HG03039 (cell line): ENCODE measurements around the gene MAPK11.

Experiments used
- ATAC-seq: cut with Tn5 transposase; IDR thresholded peaks from one replicate; pipeline ENCODE4 v1.9.1; 2021; ENCODE audit warnings: mild to moderate bottlenecking, moderate library complexity; ENCODE audit not compliant: unreplicated experiment

MAPK11 gene

GRCh38 chr22:50269970-50270665, at the start of gene MAPK11:
Gene MAPK11 (minus strand): TSS chr22:50270380. CDS start chr22:50270292, 88 bp downstream.
- no peak for ATAC-seq

- no peak for ATAC-seq
Measured at GRCh38 chr22:50319503-50319951, 49.3 kb upstream of the MAPK11 start.

- no peak for ATAC-seq
Measured at GRCh38 chr22:50318698-50319411, 48.7 kb upstream of the MAPK11 start.

- no peak for ATAC-seq
Measured at GRCh38 chr22:50318356-50318697, 48.1 kb upstream of the MAPK11 start.

GRCh38 chr22:50317674-50318073, 47.5 kb upstream of the MAPK11 start:
- no peak for ATAC-seq

- no peak for ATAC-seq
Measured at GRCh38 chr22:50317178-50317577, 47.0 kb upstream of the MAPK11 start.

GRCh38 chr22:50316114-50317065, 46.2 kb upstream of the MAPK11 start:
- no peak for ATAC-seq

- ATAC-seq, result no peak
Measured at GRCh38 chr22:50315289-50316113, 45.3 kb upstream of the MAPK11 start.

GRCh38 chr22:50314455-50315288, 44.5 kb upstream of the MAPK11 start:
- no peak for ATAC-seq

- ATAC-seq, result no peak
Measured at GRCh38 chr22:50314081-50314454, 43.9 kb upstream of the MAPK11 start.

GRCh38 chr22:50313600-50313999, 43.4 kb upstream of the MAPK11 start:
- no peak for ATAC-seq

- no peak for ATAC-seq
Measured at GRCh38 chr22:50313021-50313420, 42.8 kb upstream of the MAPK11 start.

- ATAC-seq, result no peak
Measured at GRCh38 chr22:50312371-50312770, 42.2 kb upstream of the MAPK11 start.

- ATAC-seq, result no peak
Measured at GRCh38 chr22:50311606-50312351, 41.6 kb upstream of the MAPK11 start.

GRCh38 chr22:50310949-50311444, 40.8 kb upstream of the MAPK11 start:
- ATAC-seq, result no peak

GRCh38 chr22:50310031-50310722, 40.0 kb upstream of the MAPK11 start:
- ATAC-seq, result no peak

- no peak for ATAC-seq
Measured at GRCh38 chr22:50309601-50309991, 39.4 kb upstream of the MAPK11 start.

- no peak for ATAC-seq
Measured at GRCh38 chr22:50308986-50309600, 38.9 kb upstream of the MAPK11 start.
